ENCODE data around the gene CYSTM1. TPM values are rescaled to one million over a fixed set of nuclear protein-coding genes. Genes with fewer than 3 reads are reported as not detected.

Gene CYSTM1
- total RNA-seq, 4 donors from 2014 or later: 21.0 to 66.4 (median 37.0) TPM

Other genes with a start within 250 kb of the CYSTM1 start
- 1 to 10 TPM; 4.5 to 7.0 (median 5.4) TPM for gene NRG2, start 131.9 kb upstream of the CYSTM1 start, total RNA-seq
- 10 to 100 TPM; 12.5 to 31.8 (median 21.9) TPM for gene PURA, start 61.1 kb upstream of the CYSTM1 start, total RNA-seq
- gene IGIP, start 49.3 kb upstream of the CYSTM1 start, total RNA-seq: 10 to 100 TPM in 2 of 4 donors, 1 to 10 TPM in 2; 6.1 to 16.5 (median 11.6) TPM
- 10 to 100 TPM; 58.7 to 91.7 (median 76.2) TPM for gene PFDN1, start 127.9 kb downstream of the CYSTM1 start, total RNA-seq
- gene HBEGF, start 171.4 kb downstream of the CYSTM1 start, total RNA-seq: 100 to 1,000 TPM in 1 of 4 donors, 10 to 100 TPM in 3; 19.6 to 189 (median 74.8) TPM
- gene SLC4A9, start 185.0 kb downstream of the CYSTM1 start, total RNA-seq: under 1 TPM in 1 of 4 donors, not detected in 3; 0.56 TPM
- gene ANKHD1, start 226.6 kb downstream of the CYSTM1 start, total RNA-seq: 100 to 1,000 TPM; 148 to 362 (median 168) TPM

Data from suprapubic skin (tissue), 4 donors.